CD4-positive, alpha-beta T cell treated with Interleukin-12 subunit alpha and Interleukin-12 subunit beta, for 1 hour (primary cell): ENCODE results near the gene ACBD3.

Experiments used
- DNase-seq: peaks from one replicate; pipeline ENCODE4 v3.0.0-alpha.2; 2020

Gene ACBD3

DNA sequence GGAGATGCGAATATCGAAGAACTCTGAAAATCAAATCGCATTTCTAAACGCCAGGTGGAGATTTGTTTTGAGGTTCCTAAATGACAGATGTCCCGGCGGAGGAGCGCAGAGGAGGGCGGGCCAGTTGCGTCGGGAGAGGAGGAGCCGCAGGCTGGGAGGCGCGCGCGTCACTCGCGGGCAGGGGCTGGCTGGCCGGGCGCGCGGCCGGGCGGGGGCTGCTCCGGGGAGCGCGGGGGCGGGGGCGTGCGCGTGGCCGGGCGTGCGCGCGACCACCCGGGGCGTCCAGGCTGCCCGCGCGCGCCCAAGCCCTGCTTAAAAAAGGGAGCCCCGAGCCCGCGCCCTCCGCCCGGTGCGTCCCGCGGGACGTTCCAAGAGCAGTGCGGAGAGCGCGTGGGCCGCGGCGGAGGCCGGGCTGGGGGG lies 76.7 kb downstream of the ACBD3 start:
- peak; percentile 84 for DNase-seq

DNA sequence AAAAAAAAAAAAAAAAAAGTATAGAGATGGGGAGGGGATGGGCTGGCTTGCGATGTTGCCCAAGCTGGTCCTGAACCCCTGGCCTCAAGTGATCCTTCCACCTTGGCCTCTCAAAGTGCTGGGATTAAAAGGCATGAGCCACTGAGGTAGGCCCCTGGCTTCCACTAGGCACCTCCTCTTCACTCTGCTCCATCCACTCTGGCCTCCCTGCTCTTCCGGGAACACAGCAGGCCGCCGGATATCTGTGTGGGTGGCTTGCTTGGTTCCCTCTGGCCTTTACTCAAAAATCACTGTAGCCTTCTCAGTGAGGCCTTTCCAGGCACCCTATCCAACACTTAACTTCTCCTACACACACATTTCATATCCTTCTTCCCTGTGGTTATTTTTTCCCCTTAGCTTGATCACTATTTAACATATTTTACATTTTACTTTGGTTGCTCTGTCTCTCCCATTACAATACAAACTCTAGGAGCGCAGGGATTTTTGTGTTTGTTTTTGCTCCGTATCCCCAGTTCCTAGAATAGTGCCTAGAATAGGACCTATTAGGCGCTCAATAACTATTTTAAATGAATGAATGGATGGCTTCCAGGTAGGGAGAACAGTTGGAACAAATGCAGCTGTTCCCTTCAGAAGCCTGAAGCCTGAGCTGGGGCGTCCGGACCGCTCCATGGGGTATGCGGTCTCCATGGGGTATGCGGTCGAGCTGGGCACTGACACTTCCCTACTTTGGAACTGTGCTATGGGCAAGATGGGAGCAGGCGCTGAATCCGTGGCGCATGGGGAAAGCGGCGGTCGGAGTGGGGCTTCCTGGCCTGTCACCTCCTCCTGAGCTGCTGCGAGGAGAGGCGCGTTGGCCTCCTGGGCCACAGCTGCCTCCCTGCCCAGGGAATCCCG lies 77.4 kb downstream of the ACBD3 start:
- DNase-seq, result no peak

DNA sequence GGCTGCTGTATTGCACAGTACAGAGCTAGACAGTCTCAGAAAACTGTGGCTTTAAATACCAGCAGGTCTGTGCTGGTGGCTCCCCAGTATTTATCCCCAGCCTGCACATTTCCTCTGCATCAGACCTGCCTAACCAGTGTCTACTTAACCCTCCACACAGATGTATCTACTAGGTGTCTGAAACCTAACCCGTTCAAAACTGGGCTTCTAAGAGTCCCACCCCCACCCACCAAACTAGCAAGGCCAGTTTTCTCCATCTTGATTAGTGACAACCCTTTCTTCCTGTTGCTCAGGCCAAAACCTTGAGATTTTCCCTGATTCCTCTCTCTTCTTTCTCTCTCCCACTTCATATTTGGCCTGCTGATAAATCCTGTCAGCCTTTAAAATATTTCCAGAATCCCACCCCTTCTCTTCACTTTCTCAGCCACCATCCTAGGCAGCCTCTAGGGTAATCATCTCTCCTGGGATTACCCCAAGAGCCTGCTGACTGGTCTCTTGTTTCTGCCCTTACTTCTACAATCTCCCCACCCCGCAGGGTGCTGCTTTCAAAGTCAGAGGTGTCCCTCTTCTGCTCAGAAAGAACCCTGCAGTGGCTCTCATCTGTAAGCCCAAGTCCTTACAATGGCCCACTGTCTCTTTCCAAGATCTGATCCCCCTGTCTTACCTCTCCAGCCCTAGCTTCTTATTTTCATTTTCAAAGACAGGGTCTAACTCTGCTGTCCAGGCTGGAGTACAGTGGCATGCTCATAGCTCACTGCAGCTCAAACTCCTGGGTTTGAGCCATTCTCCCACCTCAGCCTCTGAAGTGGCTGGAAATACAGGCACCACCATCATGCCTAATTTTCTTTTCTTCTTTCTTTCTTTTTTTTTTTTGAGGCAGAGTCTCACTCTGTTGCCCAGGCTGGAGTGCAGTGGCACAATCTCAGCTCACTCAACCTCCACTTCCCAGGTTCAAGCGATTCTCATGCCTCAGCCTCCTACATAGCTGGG lies 78.8 kb downstream of the ACBD3 start:
- no peak for DNase-seq

DNA sequence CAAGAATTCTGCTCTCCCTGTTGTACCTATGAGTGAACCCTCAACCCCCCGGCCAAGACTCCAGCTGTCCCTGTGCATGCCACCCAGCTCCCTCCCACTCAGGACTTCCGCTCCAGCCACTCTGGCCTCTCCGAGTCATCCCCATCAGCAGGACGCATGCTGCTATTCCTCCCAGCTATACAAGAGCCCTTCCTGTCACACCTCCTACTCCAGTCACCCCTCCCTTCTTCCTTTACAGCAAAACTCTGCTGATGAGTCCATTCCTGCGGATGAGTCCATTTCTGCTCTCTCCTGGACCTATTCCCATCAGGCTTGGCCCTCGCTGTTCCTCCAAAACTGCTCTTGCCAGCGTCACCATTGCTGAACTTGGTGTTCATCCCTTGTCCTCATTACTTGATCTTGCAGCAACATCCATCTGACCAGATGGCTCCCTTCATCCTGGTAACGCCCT lies 81.8 kb downstream of the ACBD3 start:
- DNase-seq, result no peak

DNA sequence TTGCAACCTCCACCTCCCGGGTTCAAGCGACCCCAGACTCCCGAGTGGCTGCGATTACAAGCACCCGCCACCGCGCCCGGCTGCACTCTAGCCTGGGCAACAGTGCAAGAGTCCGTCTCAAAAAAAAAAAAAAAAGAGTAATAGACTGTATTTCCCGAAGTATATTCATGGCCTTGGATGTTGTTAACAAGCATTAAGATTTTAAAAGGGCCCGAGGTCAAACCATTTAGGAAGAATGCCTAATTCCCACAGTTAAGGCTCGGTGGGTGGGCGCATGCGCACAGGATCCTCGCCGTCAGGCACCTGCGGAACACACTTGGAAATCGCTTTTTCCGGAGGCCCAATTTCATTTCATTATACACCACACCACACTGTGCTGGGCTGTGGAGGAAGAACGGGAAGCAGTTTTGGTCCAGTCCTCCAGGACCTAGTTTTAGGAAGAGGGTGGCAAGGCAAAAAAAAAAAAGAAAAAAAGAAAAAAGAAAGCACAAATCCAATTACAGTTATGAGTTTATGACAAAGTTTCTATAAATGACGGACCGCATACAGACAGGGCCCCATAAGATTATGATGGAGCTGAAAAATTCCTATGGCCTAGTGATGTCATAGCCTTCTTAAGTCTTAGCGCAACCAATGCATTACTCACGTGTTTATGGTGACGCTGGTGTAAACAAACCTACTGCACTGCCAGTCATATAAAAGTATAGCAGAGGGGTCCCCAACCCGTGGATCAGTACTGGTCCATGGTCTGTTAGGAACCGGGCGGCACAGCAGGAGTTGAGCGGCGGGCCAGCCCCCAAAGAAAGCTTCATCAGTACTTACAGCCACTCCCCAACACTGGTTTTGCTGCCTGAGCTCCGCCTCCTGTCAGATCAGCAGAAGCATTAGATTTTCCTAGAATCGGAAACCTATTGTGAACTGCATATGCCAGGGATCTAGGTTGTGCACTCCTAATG lies 85.8 kb downstream of the ACBD3 start:
- peak; percentile 39 for DNase-seq

DNA sequence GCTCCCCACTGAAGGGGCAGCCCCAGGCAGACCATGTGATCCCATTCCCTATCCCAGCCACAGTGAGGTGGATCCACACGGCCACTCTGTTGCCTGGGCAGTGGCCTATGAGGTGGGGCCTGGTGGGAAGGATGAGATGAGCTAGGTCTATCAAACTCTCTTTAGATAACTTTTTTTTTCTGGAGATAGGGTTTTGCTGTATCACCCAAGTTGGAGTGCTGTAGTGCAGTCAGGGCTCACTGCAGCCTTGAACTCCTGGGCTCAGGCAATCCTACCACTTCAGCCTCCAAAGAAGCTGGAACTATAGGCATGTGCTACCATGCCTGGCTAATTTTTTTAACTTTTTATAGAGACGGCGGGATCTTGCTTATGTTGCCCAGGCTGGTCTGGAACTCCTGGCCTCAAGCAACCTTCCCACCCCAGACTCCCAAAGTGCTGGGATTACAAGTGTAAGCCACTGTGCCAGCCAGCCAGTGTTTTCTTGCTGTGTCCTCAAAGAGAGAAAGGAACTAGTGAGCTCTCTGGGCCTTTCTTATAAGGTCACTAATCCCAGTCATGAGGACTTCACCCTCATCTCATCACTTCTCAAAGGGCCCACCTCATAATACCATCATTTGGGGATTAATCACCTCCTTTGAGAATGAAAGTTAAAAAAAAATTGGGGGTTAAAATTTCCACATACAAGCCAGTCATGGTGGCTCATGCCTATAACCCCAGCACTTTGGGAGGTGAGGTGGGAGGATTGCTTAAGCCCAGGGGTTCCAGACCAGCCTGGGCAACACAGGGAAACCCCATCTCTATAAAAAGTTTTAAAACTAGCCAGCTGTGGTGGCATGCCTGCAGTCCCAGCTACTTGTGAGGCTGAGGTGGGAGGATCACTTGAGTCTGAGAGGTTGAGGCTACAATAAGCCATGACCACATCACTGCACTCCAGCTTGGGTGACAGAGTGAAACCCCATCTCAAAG lies 87.4 kb downstream of the ACBD3 start:
- DNase-seq, result no peak

DNA sequence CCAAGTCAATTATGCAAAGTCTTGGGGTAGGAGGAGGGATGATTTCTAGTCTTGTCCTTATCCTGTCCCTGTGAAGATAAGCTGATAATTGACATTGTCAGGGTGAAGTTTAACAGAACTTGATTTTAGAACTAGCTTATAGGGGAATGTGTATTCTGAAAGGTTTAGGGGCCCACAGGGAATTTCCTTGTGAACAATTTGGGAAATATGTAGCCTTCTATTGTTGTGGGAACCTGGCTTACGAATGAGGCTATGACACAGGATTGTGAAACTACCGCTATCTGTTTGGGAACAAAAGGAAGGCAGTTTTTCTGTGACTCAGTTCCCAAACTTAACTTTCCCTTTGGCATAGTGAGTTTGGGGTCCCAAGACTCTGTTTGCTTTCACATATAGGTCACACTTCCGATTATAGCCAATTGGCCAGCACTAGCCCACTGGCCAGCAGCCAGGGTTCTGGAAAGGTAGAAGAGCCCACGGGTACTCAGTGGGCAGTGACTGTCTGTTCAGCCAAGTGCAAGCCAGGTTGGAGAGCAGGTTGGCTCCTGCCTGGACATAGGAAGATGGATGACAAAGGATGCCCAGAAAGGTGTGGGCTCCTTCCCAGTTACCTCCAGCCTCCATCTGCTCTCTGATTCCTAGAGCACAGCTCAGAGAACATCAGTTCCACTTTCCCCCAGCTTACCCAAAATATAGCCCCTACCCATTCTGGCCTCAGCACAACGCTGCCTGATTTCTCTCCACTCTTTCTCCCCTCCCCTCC lies 88.5 kb downstream of the ACBD3 start:
- no peak for DNase-seq

DNA sequence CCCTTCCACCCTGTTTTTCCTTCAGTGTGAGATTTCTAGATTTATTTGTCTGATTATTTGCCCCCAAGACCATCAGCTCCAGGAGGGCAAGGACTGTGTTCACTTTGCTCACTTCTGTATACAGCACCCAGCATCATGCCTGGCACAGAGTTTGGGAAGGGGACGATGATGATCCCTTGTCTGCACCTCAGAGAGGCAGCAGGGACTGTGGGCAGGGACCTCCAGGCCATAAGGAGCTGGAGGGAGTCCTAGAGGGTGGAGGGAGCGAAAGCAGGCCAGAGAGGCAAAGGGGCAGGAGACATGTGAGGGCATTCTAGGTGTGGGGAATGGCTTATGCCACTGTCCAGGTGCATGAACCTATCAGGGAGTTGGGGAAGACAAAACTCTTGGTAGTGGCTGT lies 91.3 kb downstream of the ACBD3 start:
- DNase-seq, result no peak
